ENCODE measurements around the gene DPP10. TPM values are rescaled to one million over a fixed set of nuclear protein-coding genes. Genes with fewer than 3 reads are reported as not detected.
"Not testable (repeated sequence)": the region's sequence is repeated elsewhere in the genome, so short reads cannot be mapped to it uniquely, and the experiment has no call there.

The DPP10 gene
- polyA plus RNA-seq, 3 donors, result 9.9 to 13.1 (median 12.6) TPM

- DNase-seq (ENCODE audit: extremely low read depth in 1 of 11, low read depth in 9 of 11, low spot score in 4 of 11), result no peak
Measured at GRCh38 chr2:114488841-114489530, 46.5 kb downstream of the DPP10 start.

GRCh38 chr2:114495046-114495445, 52.6 kb downstream of the DPP10 start:
- DNase-seq (ENCODE audit: extremely low read depth in 1 of 11, low read depth in 9 of 11, low spot score in 4 of 11), result no peak

GRCh38 chr2:114496959-114497358, 54.5 kb downstream of the DPP10 start:
- DNase-seq (ENCODE audit: extremely low read depth in 1 of 11, low read depth in 9 of 11, low spot score in 4 of 11), result no peak

GRCh38 chr2:114499101-114499500, 56.7 kb downstream of the DPP10 start:
- no peak for DNase-seq (ENCODE audit: extremely low read depth in 1 of 11, low read depth in 9 of 11, low spot score in 4 of 11)

- DNase-seq (ENCODE audit: extremely low read depth in 1 of 11, low read depth in 9 of 11, low spot score in 4 of 11), result no peak
Measured at GRCh38 chr2:114507744-114508143, 65.3 kb downstream of the DPP10 start.

GRCh38 chr2:114515882-114516281, 73.4 kb downstream of the DPP10 start:
- no peak for DNase-seq (ENCODE audit: extremely low read depth in 1 of 11, low read depth in 9 of 11, low spot score in 4 of 11)

GRCh38 chr2:114517580-114517979, 75.1 kb downstream of the DPP10 start:
- DNase-seq (ENCODE audit: extremely low read depth in 1 of 11, low read depth in 9 of 11, low spot score in 4 of 11), result no peak

- no peak for DNase-seq (ENCODE audit: extremely low read depth in 1 of 11, low read depth in 9 of 11, low spot score in 4 of 11)
Measured at GRCh38 chr2:114518738-114519137, 76.3 kb downstream of the DPP10 start.

- DNase-seq (ENCODE audit: extremely low read depth in 1 of 11, low read depth in 9 of 11, low spot score in 4 of 11), result not testable (repeated sequence)
Measured at GRCh38 chr2:114522612-114523011, 80.2 kb downstream of the DPP10 start.

GRCh38 chr2:114525955-114526354, 83.5 kb downstream of the DPP10 start:
- DNase-seq (ENCODE audit: extremely low read depth in 1 of 11, low read depth in 9 of 11, low spot score in 4 of 11), result no peak

GRCh38 chr2:114526841-114527240, 84.4 kb downstream of the DPP10 start:
- DNase-seq (ENCODE audit: extremely low read depth in 1 of 11, low read depth in 9 of 11, low spot score in 4 of 11), result no peak

GRCh38 chr2:114527330-114527983, 85.0 kb downstream of the DPP10 start:
- no peak for DNase-seq (ENCODE audit: extremely low read depth in 1 of 11, low read depth in 9 of 11, low spot score in 4 of 11)

GRCh38 chr2:114534116-114535084, 92.0 kb downstream of the DPP10 start:
- DNase-seq (ENCODE audit: extremely low read depth in 1 of 11, low read depth in 9 of 11, low spot score in 4 of 11), result no peak

GRCh38 chr2:114537777-114538176, 95.3 kb downstream of the DPP10 start:
- DNase-seq (ENCODE audit: extremely low read depth in 1 of 11, low read depth in 9 of 11, low spot score in 4 of 11), result no peak

GRCh38 chr2:114542695-114543094, 100.3 kb downstream of the DPP10 start:
- DNase-seq (ENCODE audit: extremely low read depth in 1 of 11, low read depth in 9 of 11, low spot score in 4 of 11), result no peak

GRCh38 chr2:114543236-114543766, 100.9 kb downstream of the DPP10 start:
- DNase-seq (ENCODE audit: extremely low read depth in 1 of 11, low read depth in 9 of 11, low spot score in 4 of 11), result peak; percentile 19 to 65 (median 35)

GRCh38 chr2:114545052-114545451, 102.6 kb downstream of the DPP10 start:
- DNase-seq (ENCODE audit: extremely low read depth in 1 of 11, low read depth in 9 of 11, low spot score in 4 of 11), result no peak

GRCh38 chr2:114546531-114546930, 104.1 kb downstream of the DPP10 start:
- DNase-seq (ENCODE audit: extremely low read depth in 1 of 11, low read depth in 9 of 11, low spot score in 4 of 11), result no peak

- DNase-seq (ENCODE audit: extremely low read depth in 1 of 11, low read depth in 9 of 11, low spot score in 4 of 11), result no peak
Measured at GRCh38 chr2:114548151-114548550, 105.7 kb downstream of the DPP10 start.
